Neural cell (in vitro differentiated cells): ENCODE measurements around the gene LY9. TPM values are rescaled to one million over a fixed set of nuclear protein-coding genes. Genes with fewer than 3 reads are reported as not detected.

Experiments
- H2AFZ ChIP-seq: fragments of 200-600, 300-800 bp; sonication (generic), shearing (Covaris generic); 2 replicates; pipeline ENCODE4 v1.6.0; 2014; ENCODE audit warnings: low read depth, mild to moderate bottlenecking, antibody characterized with exemption, low read length, moderate library complexity
- H3F3A ChIP-seq: fragments of 200-600 bp; shearing (Covaris generic); 2 replicates; pipeline ENCODE4 v1.6.1; 2016; ENCODE audit warnings: mild to moderate bottlenecking, moderate library complexity, mixed read lengths, antibody characterized with exemption, low read length; ENCODE audit not compliant: insufficient read depth, poor library complexity, severe bottlenecking
- H3K27ac ChIP-seq: fragments of 200-600, 300-800 bp; sonication (generic), shearing (Covaris generic); 2 replicates; pipeline ENCODE4 v1.5.1; 2014; ENCODE audit warnings: mild to moderate bottlenecking, low read length, moderate library complexity
- H3K27me3 ChIP-seq: fragments of 300-800, 200-600 bp; sonication (generic), shearing (Covaris generic); 2 replicates; pipeline ENCODE4 v1.6.0; 2014; ENCODE audit warnings: mild to moderate bottlenecking, low read depth, low read length, moderate library complexity; ENCODE audit not compliant: insufficient read depth
- H3K36me3 ChIP-seq: fragments of 300-800, 200-600 bp; sonication (generic), shearing (Covaris generic); 2 replicates; pipeline ENCODE4 v1.5.1; 2014; ENCODE audit warnings: mild to moderate bottlenecking, antibody characterized with exemption, low read length, moderate library complexity; ENCODE audit not compliant: insufficient read depth
- H3K4me2 ChIP-seq: fragments of 300-800, 200-600 bp; sonication (generic), shearing (Covaris generic); 2 replicates; pipeline ENCODE4 v1.6.0; 2014; ENCODE audit warnings: mild to moderate bottlenecking, low read length
- H3K4me3 ChIP-seq: fragments of 300-800, 200-600 bp; sonication (generic), shearing (Covaris generic); 2 replicates; pipeline ENCODE4 v1.5.1; 2014; ENCODE audit warnings: mild to moderate bottlenecking, low read length, moderate library complexity
- H3K79me2 ChIP-seq: fragments of 200-600 bp; shearing (Covaris generic); replicated peaks from 2 replicates; pipeline ENCODE4 v1.6.0; 2014; ENCODE audit warnings: mild to moderate bottlenecking, low read length, moderate library complexity; ENCODE audit not compliant: insufficient read depth
- H3K9ac ChIP-seq: fragments of 300-800, 200-600 bp; sonication (generic), shearing (Covaris generic); 2 replicates; pipeline ENCODE4 v1.6.1; 2016; ENCODE audit warnings: mild to moderate bottlenecking, low read length, mixed read lengths
- H3K9me2 ChIP-seq: fragments of 200-600 bp; shearing (Covaris generic); 2 replicates; pipeline ENCODE4 v1.6.1; 2016; ENCODE audit warnings: mild to moderate bottlenecking, low read length, mixed read lengths; ENCODE audit not compliant: insufficient read depth
- H3K9me3 ChIP-seq: fragments of 200-600, 300-800 bp; sonication (generic), shearing (Covaris generic); 2 replicates; pipeline ENCODE4 v1.6.1; 2016; ENCODE audit warnings: mild to moderate bottlenecking, mixed run types, low read length, moderate library complexity, mixed read lengths
- H4K20me1 ChIP-seq: fragments of 200-600 bp; shearing (Covaris generic); 2 replicates; pipeline ENCODE4 v1.6.1; 2016; ENCODE audit warnings: mild to moderate bottlenecking, mixed run types; ENCODE audit not compliant: insufficient read depth
- CTCF ChIP-seq: fragments of 450-650 bp; IDR thresholded peaks from 2 replicates; pipeline ENCODE4 v1.5.1; 2014; ENCODE audit warnings: antibody characterized with exemption, mild to moderate bottlenecking, moderate library complexity; ENCODE audit not compliant: poor library complexity, severe bottlenecking
- EP300 ChIP-seq: fragments of 450-650 bp; conservative IDR thresholded peaks from 2 replicates; pipeline ENCODE4 v1.6.1; 2014; ENCODE audit warnings: antibody characterized with exemption, mild to moderate bottlenecking, moderate library complexity; ENCODE audit not compliant: poor library complexity, severe bottlenecking
- EZH2 ChIP-seq: fragments of 200-600, 300-800 bp; shearing (Covaris generic), sonication (generic); IDR thresholded peaks from 2 replicates; pipeline ENCODE4 v1.6.1; 2014; ENCODE audit warnings: antibody characterized with exemption, low read length, borderline replicate concordance, mild to moderate bottlenecking; ENCODE audit not compliant: insufficient read depth, poor library complexity, severe bottlenecking
- MXI1 ChIP-seq: fragments of 450-650 bp; conservative IDR thresholded peaks from 2 replicates; pipeline ENCODE4 v1.6.1; 2014; ENCODE audit warnings: antibody characterized with exemption, mild to moderate bottlenecking; ENCODE audit not compliant: poor library complexity, severe bottlenecking
- POLR2AphosphoS5 ChIP-seq: IDR thresholded peaks from 2 replicates; pipeline ENCODE4 v1.6.1; 2012
- RAD21 ChIP-seq: fragments of 450-650 bp; conservative IDR thresholded peaks from 2 replicates; pipeline ENCODE4 v1.6.1; 2014; ENCODE audit warnings: antibody characterized with exemption, mild to moderate bottlenecking, moderate library complexity
- REST ChIP-seq: IDR thresholded peaks from 2 replicates; pipeline ENCODE4 v1.6.1; 2012; ENCODE audit warnings: borderline replicate concordance
- SMC3 ChIP-seq: fragments of 450-650 bp; conservative IDR thresholded peaks from 2 replicates; pipeline ENCODE4 v1.6.1; 2014; ENCODE audit warnings: antibody characterized with exemption, mild to moderate bottlenecking, moderate library complexity; ENCODE audit not compliant: poor library complexity
- TAF1 ChIP-seq: IDR thresholded peaks from 2 replicates; pipeline ENCODE4 v1.6.1; 2012; ENCODE audit warnings: low read depth
- polyA plus RNA-seq: library from polyadenylated mRNA; depleted of rRNA; stranded (reverse); fragments of >200 nt; gene quantifications from 2 replicates; pipeline ENCODE4 v1.2.3, GENCODE V29; 2014

Gene LY9
- polyA plus RNA-seq, 1 donor from 2014 or later = not detected

- no peak overlapping the region for H3K4me2 ChIP-seq
Observed at GRCh38 chr1:160761046-160761445, 34.9 kb upstream of the LY9 start.

GRCh38 chr1:160761886-160762285, 34.1 kb upstream of the LY9 start:
- no peaks in the 10 kb centered on the region for H3K36me3 ChIP-seq

More at GRCh38 chr1:160761046-160761445, 34.9 kb upstream of the LY9 start:
- Histone ChIP-seq H3F3A (no peaks in the 10 kb centered on the region), H3K9me2 (no peaks in the 10 kb centered on the region), H3K9ac (no peak overlapping the region), H3K79me2 (no peaks in the 10 kb centered on the region), H3K27ac (no peak overlapping the region), H3K4me3 (no peak overlapping the region), H4K20me1 (no peaks in the 10 kb centered on the region), H3K27me3 (no peaks in the 10 kb centered on the region), H3K9me3 (no peaks in the 10 kb centered on the region), H3K36me3 (no peaks in the 10 kb centered on the region), H2AFZ (no peak overlapping the region)
- TF ChIP-seq EZH2 = no peak

GRCh38 chr1:160763993-160764392, 32.0 kb upstream of the LY9 start:
- Histone ChIP-seq H3K27ac (no peak overlapping the region), H3K79me2 (no peaks in the 10 kb centered on the region), H3K9me3 (no peaks in the 10 kb centered on the region), H3K4me3 (no peak overlapping the region), H3K36me3 (no peaks in the 10 kb centered on the region), H3K4me2 (no peak overlapping the region), H2AFZ (no peak overlapping the region), H3K27me3 (no peaks in the 10 kb centered on the region), H3K9ac (no peak overlapping the region), H4K20me1 (no peaks in the 10 kb centered on the region), H3K9me2 (no peaks in the 10 kb centered on the region), H3F3A (no peaks in the 10 kb centered on the region)
- no peak for TF ChIP-seq EP300
- no peak for TF ChIP-seq TAF1
- TF ChIP-seq EZH2 = no peak
- TF ChIP-seq SMC3 = no peak
- TF ChIP-seq REST = no peak
- no peak for TF ChIP-seq CTCF
- TF ChIP-seq POLR2AphosphoS5 = no peak
- TF ChIP-seq MXI1 = no peak
- TF ChIP-seq RAD21 = no peak

More at GRCh38 chr1:160761886-160762285, 34.1 kb upstream of the LY9 start:
- Histone ChIP-seq H3K27ac (no peak overlapping the region), H3K79me2 (no peaks in the 10 kb centered on the region), H3K27me3 (no peaks in the 10 kb centered on the region), H4K20me1 (no peaks in the 10 kb centered on the region), H3F3A (no peaks in the 10 kb centered on the region), H2AFZ (no peak overlapping the region), H3K4me3 (no peak overlapping the region), H3K4me2 (no peak overlapping the region), H3K9me3 (no peaks in the 10 kb centered on the region), H3K9ac (no peak overlapping the region), H3K9me2 (no peaks in the 10 kb centered on the region)
- TF ChIP-seq RAD21 = no peak
